GM12892 (cell line): ENCODE data around the gene SYNDIG1L.

Source experiments
- POLR2A ChIP-seq: IDR thresholded peaks from 2 replicates; pipeline ENCODE4 v1.6.1; 2011; ENCODE audit warnings: low read depth, low read length, control low read depth
- POLR2AphosphoS5 ChIP-seq: IDR thresholded peaks from 2 replicates; pipeline ENCODE4 v1.6.1; 2011; ENCODE audit warnings: low read depth, low read length, control low read depth
- TAF1 ChIP-seq: IDR thresholded peaks from 2 replicates; pipeline ENCODE4 v1.6.1; 2011; ENCODE audit warnings: low read depth, mild to moderate bottlenecking, control low read depth, low read length, borderline replicate concordance

DNA sequence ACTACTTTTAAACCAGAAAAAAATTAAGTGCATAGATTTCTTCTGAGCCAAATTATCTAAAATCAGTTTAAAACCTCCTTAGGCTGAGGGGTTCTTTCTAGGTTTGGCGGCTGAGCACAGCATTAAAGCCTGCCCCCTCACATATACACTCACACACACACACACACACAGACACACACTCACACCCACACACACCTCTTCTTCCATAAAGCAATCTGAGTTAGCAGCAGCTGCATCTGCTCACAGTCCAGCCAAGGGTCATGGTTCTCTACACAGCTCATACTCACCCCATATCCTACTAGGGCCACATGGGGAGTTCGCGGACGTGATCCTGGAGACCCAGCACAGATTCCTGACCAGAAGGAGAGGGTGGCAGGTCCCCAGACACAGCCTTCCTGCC lies 12.4 kb downstream of the SYNDIG1L start:
- TF ChIP-seq POLR2A (no peak), TAF1 (no peak), POLR2AphosphoS5 (no peak)
